SU-DHL-6 (cell line): ENCODE results near the gene PLAGL1.
"Not testable (repeated sequence)": the region's sequence is repeated elsewhere in the genome, so short reads cannot be mapped to it uniquely, and the experiment has no call there.

Experiments
- H2AFZ ChIP-seq: fragments of 200-600 bp; sonication (generic); 2 replicates; pipeline ENCODE4 v1.6.1; 2014; ENCODE audit warnings: low read depth, mild to moderate bottlenecking, moderate library complexity, mixed read lengths, antibody characterized with exemption, low read length; ENCODE audit not compliant: severe bottlenecking
- H3F3A ChIP-seq: fragments of 200-600 bp; shearing (Covaris generic); 2 replicates; pipeline ENCODE4 v1.6.0; 2016; ENCODE audit warnings: antibody characterized with exemption, mild to moderate bottlenecking; ENCODE audit not compliant: insufficient read depth
- H3K27ac ChIP-seq: fragments of 200-600 bp; sonication (generic); 2 replicates; pipeline ENCODE4 v1.5.1; 2016; ENCODE audit warnings: low read depth, mild to moderate bottlenecking, low read length, moderate library complexity, mixed read lengths
- H3K27me3 ChIP-seq: fragments of 200-600 bp; sonication (generic), shearing (Covaris generic); 2 replicates; pipeline ENCODE4 v1.6.0; 2014; ENCODE audit warnings: mild to moderate bottlenecking, low read length
- H3K36me3 ChIP-seq: fragments of 200-600 bp; sonication (generic); 2 replicates; pipeline ENCODE4 v1.6.1; 2014; ENCODE audit warnings: mild to moderate bottlenecking, low read length, mixed read lengths
- H3K4me2 ChIP-seq: fragments of 300-600, 200-600 bp; shearing (Covaris generic), sonication (generic); 2 replicates; pipeline ENCODE4 v1.6.0; 2014; ENCODE audit warnings: low read length, low read depth, mild to moderate bottlenecking; ENCODE audit not compliant: poor library complexity, severe bottlenecking
- H3K4me3 ChIP-seq: fragments of 200-600 bp; sonication (generic); 2 replicates; pipeline ENCODE4 v1.5.1; 2014; ENCODE audit warnings: antibody characterized with exemption, low read length, mild to moderate bottlenecking, mixed read lengths; ENCODE audit not compliant: insufficient read depth, poor library complexity, severe bottlenecking
- H3K79me2 ChIP-seq: fragments of 200-600 bp; sonication (generic); 2 replicates; pipeline ENCODE4 v1.6.1; 2014; ENCODE audit warnings: mild to moderate bottlenecking, low read length, moderate library complexity; ENCODE audit not compliant: insufficient read depth
- H3K9ac ChIP-seq: fragments of 200-600 bp; sonication (generic); 2 replicates; pipeline ENCODE4 v1.7.0; 2014; ENCODE audit warnings: mild to moderate bottlenecking, low read length
- H3K9me2 ChIP-seq: fragments of 200-600 bp; sonication (generic); replicated peaks from 2 replicates; pipeline ENCODE4 v1.6.1; 2014; ENCODE audit warnings: low read length; ENCODE audit not compliant: insufficient read depth
- H3K9me3 ChIP-seq: fragments of 200-600 bp; sonication (generic); 2 replicates; pipeline ENCODE4 v1.6.1; 2014; ENCODE audit warnings: low read length, mixed read lengths; ENCODE audit not compliant: insufficient read depth
- H4K20me1 ChIP-seq: fragments of 200-600 bp; sonication (generic); 2 replicates; pipeline ENCODE4 v1.6.1; 2014; ENCODE audit warnings: low read depth, mild to moderate bottlenecking, antibody characterized with exemption, low read length, moderate library complexity, mixed read lengths
- CTCF ChIP-seq: fragments of 200-600 bp; sonication (generic); IDR thresholded peaks from one replicate; pipeline ENCODE4 v1.5.1; 2017; ENCODE audit warnings: antibody characterized with exemption, mild to moderate bottlenecking, low read length, moderate library complexity; ENCODE audit not compliant: insufficient read depth, poor library complexity, severe bottlenecking
- EZH2phosphoT487 ChIP-seq: fragments of 200-600 bp; sonication (generic), shearing (Covaris generic); conservative IDR thresholded peaks from 2 replicates; pipeline ENCODE4 v1.6.1; 2018; ENCODE audit warnings: mild to moderate bottlenecking, antibody characterized with exemption, low read length, moderate library complexity, mixed read lengths

PLAGL1 gene

GRCh38 chr6:143934331-143934730 lies 73.7 kb downstream of the PLAGL1 start:
- no peaks in the 10 kb centered on the region for H3K79me2 ChIP-seq
- no peak overlapping the region for H3K9ac ChIP-seq
- no peaks in the 10 kb centered on the region for H3K36me3 ChIP-seq
- no peaks in the 10 kb centered on the region for H3F3A ChIP-seq
- H4K20me1 ChIP-seq: no peaks in the 10 kb centered on the region
- TF ChIP-seq EZH2phosphoT487 (no peak), CTCF (no peak)
- H3K4me3 ChIP-seq: no peak overlapping the region
- no peaks in the 10 kb centered on the region for H3K9me2 ChIP-seq
- H3K9me3 ChIP-seq: no peaks in the 10 kb centered on the region
- no peak overlapping the region for H3K27ac ChIP-seq
- H3K27me3 ChIP-seq: no peaks in the 10 kb centered on the region
- H3K4me2 ChIP-seq: no peak overlapping the region
- no peak overlapping the region for H2AFZ ChIP-seq

DNA sequence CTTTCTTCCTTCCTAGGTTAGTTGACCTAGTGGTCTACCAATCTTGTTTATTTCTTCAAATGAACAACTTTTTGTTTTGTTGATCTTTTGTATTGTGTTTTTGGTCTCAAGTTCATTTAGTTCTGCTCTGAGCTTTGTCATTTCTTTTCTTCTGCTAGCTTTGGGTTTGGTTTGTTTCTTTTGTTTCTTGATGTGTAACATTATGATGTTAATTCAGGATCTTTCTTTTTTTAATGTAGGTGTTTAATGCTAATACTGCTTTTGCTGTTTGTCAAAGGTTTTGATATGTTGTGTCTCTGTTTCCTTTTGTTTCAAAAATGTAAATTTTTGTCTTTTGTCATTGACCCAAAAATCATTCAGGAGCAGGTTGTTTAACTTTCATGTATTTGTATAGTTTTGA lies 78.1 kb downstream of the PLAGL1 start:
- Histone ChIP-seq H3K27me3 (no peaks in the 10 kb centered on the region), H4K20me1 (no peaks in the 10 kb centered on the region), H3K9me2 (no peaks in the 10 kb centered on the region), H3K4me2 (no peak overlapping the region), H3K36me3 (no peaks in the 10 kb centered on the region), H3K79me2 (no peaks in the 10 kb centered on the region), H2AFZ (no peak overlapping the region), H3K4me3 (no peak overlapping the region), H3K9ac (no peak overlapping the region), H3F3A (no peaks in the 10 kb centered on the region), H3K9me3 (no peaks in the 10 kb centered on the region), H3K27ac (no peak overlapping the region)
- TF ChIP-seq CTCF (no peak), EZH2phosphoT487 (no peak)

GRCh38 chr6:143928853-143929252 lies 79.2 kb downstream of the PLAGL1 start:
- Histone ChIP-seq H3K36me3 (no peaks in the 10 kb centered on the region), H3K9me2 (no peaks in the 10 kb centered on the region), H3K27ac (no peak overlapping the region), H2AFZ (no peak overlapping the region), H3K27me3 (no peaks in the 10 kb centered on the region), H3K9me3 (no peaks in the 10 kb centered on the region), H4K20me1 (no peaks in the 10 kb centered on the region), H3K4me3 (no peak overlapping the region), H3F3A (no peaks in the 10 kb centered on the region), H3K4me2 (no peak overlapping the region), H3K79me2 (no peaks in the 10 kb centered on the region), H3K9ac (no peak overlapping the region)
- TF ChIP-seq EZH2phosphoT487: no peak
- no peak for TF ChIP-seq CTCF

GRCh38 chr6:143917026-143917425 lies 91.0 kb downstream of the PLAGL1 start:
- not testable (repeated sequence) for H3K9ac ChIP-seq, H3K79me2 ChIP-seq, H3K36me3 ChIP-seq, H3K27me3 ChIP-seq, H3K27ac ChIP-seq, H3K9me2 ChIP-seq, H3K4me2 ChIP-seq, H4K20me1 ChIP-seq, H2AFZ ChIP-seq, H3K9me3 ChIP-seq, H3K4me3 ChIP-seq, H3F3A ChIP-seq
